Body of pancreas (tissue), 4 donors: ENCODE measurements around the gene TANC1. TPM values are rescaled to one million over a fixed set of nuclear protein-coding genes. Genes with fewer than 3 reads are reported as not detected.

Experiments used
- ATAC-seq: fragments of 150-250 bp; one replicate; pipeline ENCODE4 v1.9.1; 2016
- DNase-seq, 4 donors: peaks; one replicate each; pipeline ENCODE4 v3.0.0-alpha.2; 2019
- H3K27ac ChIP-seq, 4 donors: fragments of 200-600 bp; sonication (generic); 1 replicate in 3 of 4; 2 replicates in 1 of 4; pipeline versions ENCODE4 v1.5.1 to v1.6.1; 2016 to 2019; ENCODE audit warnings: mild to moderate bottlenecking in 1 of 4, mixed read lengths in 1 of 4, moderate library complexity in 1 of 4
- H3K27me3 ChIP-seq, 2 donors: fragments of 200-600 bp; sonication (generic); one replicate each; pipeline ENCODE4 v1.6.0; 2016; ENCODE audit warnings: mild to moderate bottlenecking in 1 of 2
- H3K36me3 ChIP-seq, 2 donors: fragments of 200-600 bp; sonication (generic); replicated peaks in 1 of 2; 2 replicates each; pipeline ENCODE4 v1.5.1; 2016; ENCODE audit warnings: low read depth in 2 of 2; ENCODE audit not compliant: insufficient read depth in 1 of 2
- H3K4me1 ChIP-seq: fragments of 200-600 bp; sonication (generic); one replicate; pipeline ENCODE4 v1.6.0; 2016
- H3K4me3 ChIP-seq, 2 donors: fragments of 200-600 bp; sonication (generic); 1 replicate in 1 of 2; 2 replicates in 1 of 2; pipeline ENCODE4 v1.5.1; 2016 to 2019
- H3K9me3 ChIP-seq, 3 donors: fragments of 200-600 bp; sonication (generic); 1 replicate in 2 of 3; 2 replicates in 1 of 3; pipeline ENCODE4 v1.5.1; 2016
- POLR2A ChIP-seq, 3 donors: fragments of 450-650 bp; IDR thresholded peaks; one replicate each; pipeline ENCODE4 v1.6.1; 2016; ENCODE audit warnings: antibody characterized with exemption in 3 of 3, mild to moderate bottlenecking in 2 of 3
- WGBS, 2 donors: methylation state at CpG; one replicate each; pipeline ENCODE4 v1.1.5; 2017; 5-methylcytosine and 5-hydroxymethylcytosine counted together
- intact Hi-C: fragments of 100-400 bp; cut with DNase I; formaldehyde crosslinking; loops from one replicate; pipeline ENCODE4 v1.15.1; 2023
- total RNA-seq, 2 donors: library from RNA; depleted of rRNA; stranded (reverse); fragments of >200 nt; gene quantifications; one replicate each; pipeline ENCODE4 v1.1.0, GENCODE V29; 2016
- TF ChIP-seq, protein P1 (sequence below), 7 experiments: fragments of 450-650 bp in 4 of 7; fragments of 200-600 bp in 3 of 7; sonication (generic) in 3 of 7; IDR thresholded peaks; one replicate each; pipeline ENCODE4 v1.5.1; 2016 to 2019; ENCODE audit warnings: antibody characterized with exemption in 7 of 7

TANC1 gene
- total RNA-seq, 2 donors from 2014 or later: 23.1 to 23.3 TPM

DNA sequence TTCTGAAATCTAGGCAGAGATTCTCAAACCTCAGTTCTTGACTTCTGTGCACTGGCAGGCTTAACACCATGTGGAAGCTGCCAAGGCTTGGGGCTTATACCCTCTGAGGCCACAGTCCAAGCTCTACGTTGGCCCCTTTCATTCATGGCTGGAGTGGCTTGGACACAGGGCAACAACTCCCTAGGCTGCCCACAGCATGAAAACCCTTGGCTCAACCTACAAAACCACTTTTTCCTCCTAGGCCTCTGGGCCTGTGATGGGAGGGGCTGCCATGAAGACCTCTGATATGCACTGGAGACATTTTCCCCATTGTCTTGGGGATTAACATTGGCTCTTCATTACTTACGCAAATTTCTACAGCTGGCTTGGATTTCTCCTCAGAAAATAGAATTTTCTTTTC lies 46.7 kb downstream of the TANC1 start:
- WGBS, 2 donors: 97 to 100% methylated on average over 2 of the region's 2 CpGs
- H3K4me1 ChIP-seq: peaks cover 3% of the 10 kb centered on the region
- TF ChIP-seq POLR2A (IDR thresholded peaks at IDR 0.05): no peak
- TF ChIP-seq, protein P1, sequence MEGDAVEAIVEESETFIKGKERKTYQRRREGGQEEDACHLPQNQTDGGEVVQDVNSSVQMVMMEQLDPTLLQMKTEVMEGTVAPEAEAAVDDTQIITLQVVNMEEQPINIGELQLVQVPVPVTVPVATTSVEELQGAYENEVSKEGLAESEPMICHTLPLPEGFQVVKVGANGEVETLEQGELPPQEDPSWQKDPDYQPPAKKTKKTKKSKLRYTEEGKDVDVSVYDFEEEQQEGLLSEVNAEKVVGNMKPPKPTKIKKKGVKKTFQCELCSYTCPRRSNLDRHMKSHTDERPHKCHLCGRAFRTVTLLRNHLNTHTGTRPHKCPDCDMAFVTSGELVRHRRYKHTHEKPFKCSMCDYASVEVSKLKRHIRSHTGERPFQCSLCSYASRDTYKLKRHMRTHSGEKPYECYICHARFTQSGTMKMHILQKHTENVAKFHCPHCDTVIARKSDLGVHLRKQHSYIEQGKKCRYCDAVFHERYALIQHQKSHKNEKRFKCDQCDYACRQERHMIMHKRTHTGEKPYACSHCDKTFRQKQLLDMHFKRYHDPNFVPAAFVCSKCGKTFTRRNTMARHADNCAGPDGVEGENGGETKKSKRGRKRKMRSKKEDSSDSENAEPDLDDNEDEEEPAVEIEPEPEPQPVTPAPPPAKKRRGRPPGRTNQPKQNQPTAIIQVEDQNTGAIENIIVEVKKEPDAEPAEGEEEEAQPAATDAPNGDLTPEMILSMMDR (IDR thresholded peaks at IDR 0.05): no peak
- intact Hi-C loops: no loop called here
- H3K4me3 ChIP-seq: no peak overlapping the region
- H3K9me3 ChIP-seq: peaks cover 0 to 14% (median 0%) of the 10 kb centered on the region in 3 donors
- ATAC-seq: no peak
- H3K27ac ChIP-seq: no peak overlapping the region
- H3K36me3 ChIP-seq: no peaks in the 10 kb centered on the region
- no peaks in the 10 kb centered on the region for H3K27me3 ChIP-seq
- DNase-seq: no peak

DNA sequence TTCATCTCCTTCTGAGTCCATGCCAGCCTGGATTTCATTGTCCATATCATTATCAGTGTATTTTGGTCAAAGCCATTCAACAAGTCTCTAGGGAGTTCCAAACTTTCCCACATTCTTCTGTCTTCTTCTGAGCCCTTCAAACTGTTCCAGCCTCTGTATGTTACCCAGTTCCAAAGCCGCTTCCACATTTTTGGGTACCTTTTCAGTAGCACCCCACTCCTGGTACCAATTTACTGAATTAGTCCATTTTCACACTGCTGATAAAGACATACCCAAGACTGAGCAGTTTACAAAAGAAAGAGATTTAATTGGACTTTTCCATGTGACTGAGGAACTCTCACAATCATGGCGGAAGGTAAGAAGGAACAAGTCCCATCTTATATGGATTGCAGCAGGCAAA lies 47.4 kb downstream of the TANC1 start:
- WGBS, 2 donors: 97 to 100% methylated on average over 2 of the region's 2 CpGs
- DNase-seq (no peak), ATAC-seq (no peak)
- Histone ChIP-seq H3K27ac (no peak overlapping the region), H3K36me3 (no peaks in the 10 kb centered on the region), H3K4me3 (no peak overlapping the region), H3K27me3 (no peaks in the 10 kb centered on the region), H3K9me3 (peaks cover 0 to 14% (median 0%) of the 10 kb centered on the region in 3 donors), H3K4me1 (no peaks in the 10 kb centered on the region)
- no peak for TF ChIP-seq POLR2A (IDR thresholded peaks at IDR 0.05)
- TF ChIP-seq, protein P1 (IDR thresholded peaks at IDR 0.05): no peak
- intact Hi-C loops: no loop called here

DNA sequence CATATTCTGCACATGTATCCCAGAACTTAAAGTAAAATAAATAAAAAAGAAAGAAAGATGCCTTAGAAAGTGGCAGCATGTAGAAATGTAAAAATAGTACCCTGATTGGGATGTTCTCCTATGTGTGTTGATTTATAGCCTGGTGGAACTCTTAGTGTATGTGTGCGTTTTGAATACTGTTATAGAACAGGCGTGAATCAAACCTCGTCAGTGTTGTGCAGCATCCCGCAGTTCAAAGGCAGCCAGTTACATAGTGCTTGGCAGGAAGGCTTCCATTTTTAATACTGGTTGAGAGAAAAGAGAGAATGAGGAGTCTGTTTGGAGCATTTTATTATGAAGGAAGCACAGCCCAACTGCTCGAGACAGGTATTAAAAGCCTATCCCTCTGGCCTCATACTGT lies 49.4 kb downstream of the TANC1 start:
- TF ChIP-seq POLR2A (IDR thresholded peaks at IDR 0.05): no peak
- TF ChIP-seq, protein P1 (IDR thresholded peaks at IDR 0.05): no peak
- H3K27me3 ChIP-seq: no peaks in the 10 kb centered on the region
- intact Hi-C loops: no loop called here
- DNase-seq: no peak
- no peak overlapping the region for H3K4me3 ChIP-seq
- no peak for ATAC-seq
- peaks cover 0 to 14% (median 0%) of the 10 kb centered on the region in 3 donors for H3K9me3 ChIP-seq
- H3K36me3 ChIP-seq: no peaks in the 10 kb centered on the region
- WGBS, 2 donors: 89 to 92% methylated on average over 5 of the region's 5 CpGs
- no peaks in the 10 kb centered on the region for H3K4me1 ChIP-seq
- no peak overlapping the region for H3K27ac ChIP-seq

- no peak for TF ChIP-seq POLR2A (IDR thresholded peaks at IDR 0.05)
- TF ChIP-seq, protein P1 (IDR thresholded peaks at IDR 0.05): no peak
- Histone ChIP-seq H3K36me3 (no peaks in the 10 kb centered on the region), H3K4me3 (no peak overlapping the region), H3K9me3 (peaks cover 0 to 14% (median 0%) of the 10 kb centered on the region in 3 donors), H3K27me3 (no peaks in the 10 kb centered on the region), H3K27ac (no peak overlapping the region), H3K4me1 (no peaks in the 10 kb centered on the region)
- ATAC-seq: no peak
- WGBS, 2 donors: 88 to 99% methylated on average over 6 of the region's 6 CpGs
- no peak for DNase-seq
- intact Hi-C loops: no loop called here
These were observed 50.6 kb downstream of the TANC1 start for GRCh38 chr2:159019021-159019420.

DNA sequence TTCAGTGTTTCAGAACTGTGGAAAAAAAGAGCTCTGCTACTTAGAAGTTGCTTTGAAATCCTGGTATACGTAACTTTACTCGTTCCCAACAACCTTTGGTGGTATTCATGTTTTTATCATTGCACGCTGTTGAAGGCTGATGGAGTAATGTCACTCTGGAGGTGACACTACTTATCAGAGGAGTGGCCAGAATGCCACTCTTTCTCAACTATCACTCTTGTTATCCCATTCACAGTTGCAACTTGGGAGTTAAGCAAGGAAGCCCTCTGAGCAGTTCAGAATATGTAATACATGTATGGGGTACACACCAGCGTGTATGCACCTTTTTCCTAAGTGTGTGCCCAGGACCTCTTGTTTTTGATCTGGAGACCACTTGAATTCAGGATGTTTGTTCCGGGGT lies 53.6 kb downstream of the TANC1 start:
- no peak for TF ChIP-seq POLR2A (IDR thresholded peaks at IDR 0.05)
- TF ChIP-seq, protein P1 (IDR thresholded peaks at IDR 0.05): no peak
- WGBS, 2 donors: 80 to 82% methylated on average over 5 of the region's 5 CpGs

More for the DNA sequence above, 53.6 kb downstream of the TANC1 start:
- Histone ChIP-seq H3K36me3 (no peaks in the 10 kb centered on the region), H3K4me3 (no peak overlapping the region), H3K4me1 (no peaks in the 10 kb centered on the region), H3K27ac (no peak overlapping the region), H3K27me3 (no peaks in the 10 kb centered on the region), H3K9me3 (no peaks in the 10 kb centered on the region)
- ATAC-seq: no peak
- DNase-seq: no peak
- intact Hi-C loops: no loop called here
